Spleen (tissue), 11 donors: ENCODE measurements around the gene TBL1X. TPM values are rescaled to one million over a fixed set of nuclear protein-coding genes. Genes with fewer than 3 reads are reported as not detected.

Source experiments
- DNase-seq: peaks from one replicate; pipeline ENCODE4 v3.0.0-alpha.2; 2020
- H3K27ac ChIP-seq, 8 donors: fragments of 200-600 bp; sonication (generic) in 7 of 8; 1 replicate in 4 of 8; 2 replicates in 4 of 8; pipeline versions ENCODE4 v1.5.0 to v1.8.0; 2016 to 2021; ENCODE audit warnings: inconsistent platforms in 4 of 8, mild to moderate bottlenecking in 4 of 8, moderate library complexity in 1 of 8
- H3K27me3 ChIP-seq, 7 donors: fragments of 200-600 bp; sonication (generic) in 6 of 7; replicated peaks in 1 of 7; 1 replicate in 4 of 7; 2 replicates in 3 of 7; pipeline versions ENCODE4 v1.5.0 to v1.8.0; 2016 to 2021; ENCODE audit warnings: inconsistent platforms in 3 of 7, mild to moderate bottlenecking in 1 of 7
- H3K36me3 ChIP-seq, 6 donors: fragments of 200-600 bp; sonication (generic) in 5 of 6; 1 replicate in 4 of 6; 2 replicates in 2 of 6; pipeline versions ENCODE4 v1.5.0 to v1.8.0; 2016 to 2021; ENCODE audit warnings: inconsistent platforms in 2 of 6
- H3K4me1 ChIP-seq, 6 donors: fragments of 200-600 bp; sonication (generic) in 5 of 6; 1 replicate in 3 of 6; 2 replicates in 3 of 6; pipeline versions ENCODE4 v1.5.0 to v1.8.0; 2016 to 2021; ENCODE audit warnings: inconsistent platforms in 3 of 6
- H3K4me3 ChIP-seq, 8 donors: fragments of 200-600 bp; sonication (generic) in 7 of 8; 1 replicate in 4 of 8; 2 replicates in 4 of 8; pipeline versions ENCODE4 v1.5.0 to v1.8.0; 2016 to 2021; ENCODE audit warnings: inconsistent platforms in 4 of 8, mild to moderate bottlenecking in 4 of 8, moderate library complexity in 2 of 8
- H3K9me3 ChIP-seq, 8 donors: fragments of 200-600 bp; sonication (generic) in 7 of 8; 1 replicate in 4 of 8; 2 replicates in 4 of 8; pipeline versions ENCODE4 v1.5.0 to v1.8.0; 2016 to 2021; ENCODE audit warnings: inconsistent platforms in 4 of 8
- POLR2A ChIP-seq, 3 donors: fragments of 450-650 bp; IDR thresholded peaks; one replicate each; pipeline ENCODE4 v1.5.1; 2017; ENCODE audit warnings: antibody characterized with exemption in 3 of 3, mild to moderate bottlenecking in 1 of 3
- POLR2AphosphoS5 ChIP-seq, 3 donors: sonication (generic); formaldehyde crosslinking; IDR thresholded peaks; one replicate each; pipeline ENCODE4 v1.5.1; 2017; ENCODE audit warnings: antibody characterized with exemption in 3 of 3
- WGBS, 5 donors: extraction: QIAGEN DNeasy Blood & Tissue Kit in 3 of 5; methylation state at CpG; one replicate each; pipeline versions ENCODE4 v1.1.5 to v1.1.7; 2013 to 2018; 5-methylcytosine and 5-hydroxymethylcytosine counted together
- intact Hi-C: fragments of 100-400 bp; cut with DNase I; formaldehyde crosslinking; loops from one replicate; pipeline ENCODE4 v1.15.0; 2023; ENCODE audit warnings: low total_unique reads
- polyA plus RNA-seq, 3 donors: library from polyadenylated mRNA; stranded (reverse); fragments of 200-250 nt; gene quantifications; one replicate each; pipeline ENCODE4 v1.2.1, GENCODE V29; 2013
- total RNA-seq, 7 donors: library from RNA; depleted of rRNA in 3 of 7; stranded (reverse); fragments of >200 nt in 3 of 7; fragmentation: NEBNext Ultra II Directional in 4 of 7; extraction: Animal tissue kit (Norgen Biotek cat#: 25700) in 4 of 7; gene quantifications; one replicate each; pipeline versions ENCODE4 v1.1.0 to v1.2.1, GENCODE V29; 2016 to 2021
- TF ChIP-seq, protein P1 (sequence below), 11 experiments: fragments of 200-600 bp in 7 of 11; fragments of 450-650 bp in 4 of 11; sonication (generic) in 4 of 11; IDR thresholded peaks in 8 of 11; conservative IDR thresholded peaks in 3 of 11; 1 replicate in 7 of 11; 2 replicates in 4 of 11; pipeline versions ENCODE4 v1.4.0 to v1.8.0; 2016 to 2021; ENCODE audit warnings: antibody characterized with exemption in 11 of 11, inconsistent platforms in 4 of 11, mild to moderate bottlenecking in 1 of 11
- donor health status: healthy with polysubstance abuse.
- donor health status: DM: no; HTN: no; CAD: no; lungs with moderate emphysema.
- donor health status: DM: no; HTN: no; CAD: no.
- donor health status: Bipolar disorder and iron deficiency.
- donor health status: healthy.
- donor health status: DM: no; HTN: no; CAD: no.
- donor health status: DM: yes; HTN: yes; CAD: no.

Gene TBL1X
- total and polyA plus RNA-seq, 10 donors = 3.0 to 37.2 (median 21.4) TPM

DNA sequence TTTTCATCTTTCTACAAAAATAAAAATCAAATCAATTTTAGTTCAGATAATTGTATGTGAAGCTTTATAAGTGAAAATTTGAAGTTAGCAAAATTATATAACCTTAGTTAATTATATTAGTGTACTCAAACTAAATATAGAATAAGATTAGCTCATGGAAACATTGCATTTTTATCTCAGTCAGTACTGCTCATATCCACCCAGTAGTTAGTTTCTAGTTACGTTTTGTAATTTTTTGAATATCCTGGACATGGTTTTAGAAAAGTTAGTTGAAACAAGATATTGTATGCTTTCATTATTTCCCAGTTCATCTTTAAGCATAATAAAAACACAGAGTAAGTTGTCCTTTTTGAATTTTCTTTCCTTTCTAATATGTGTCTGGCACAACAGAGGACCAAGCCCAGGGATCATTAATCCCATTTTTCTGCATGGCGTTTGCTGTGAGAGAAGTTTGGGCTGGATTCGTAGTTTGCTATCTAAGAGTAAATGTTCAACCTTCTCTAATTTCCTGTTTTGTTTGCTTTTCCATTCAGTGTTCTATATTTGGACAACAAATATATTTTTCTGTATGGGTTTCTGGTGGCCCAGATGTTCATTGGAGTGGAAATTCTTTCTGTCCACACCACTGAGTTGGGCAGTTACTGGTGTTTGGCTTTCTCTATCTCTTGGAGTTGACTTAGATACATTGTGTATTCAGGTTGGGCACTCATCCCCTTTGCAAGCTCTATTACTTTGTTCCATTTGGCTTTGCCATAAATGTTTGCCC is 12.1 kb downstream of the TBL1X start:
- TF ChIP-seq, protein P1, sequence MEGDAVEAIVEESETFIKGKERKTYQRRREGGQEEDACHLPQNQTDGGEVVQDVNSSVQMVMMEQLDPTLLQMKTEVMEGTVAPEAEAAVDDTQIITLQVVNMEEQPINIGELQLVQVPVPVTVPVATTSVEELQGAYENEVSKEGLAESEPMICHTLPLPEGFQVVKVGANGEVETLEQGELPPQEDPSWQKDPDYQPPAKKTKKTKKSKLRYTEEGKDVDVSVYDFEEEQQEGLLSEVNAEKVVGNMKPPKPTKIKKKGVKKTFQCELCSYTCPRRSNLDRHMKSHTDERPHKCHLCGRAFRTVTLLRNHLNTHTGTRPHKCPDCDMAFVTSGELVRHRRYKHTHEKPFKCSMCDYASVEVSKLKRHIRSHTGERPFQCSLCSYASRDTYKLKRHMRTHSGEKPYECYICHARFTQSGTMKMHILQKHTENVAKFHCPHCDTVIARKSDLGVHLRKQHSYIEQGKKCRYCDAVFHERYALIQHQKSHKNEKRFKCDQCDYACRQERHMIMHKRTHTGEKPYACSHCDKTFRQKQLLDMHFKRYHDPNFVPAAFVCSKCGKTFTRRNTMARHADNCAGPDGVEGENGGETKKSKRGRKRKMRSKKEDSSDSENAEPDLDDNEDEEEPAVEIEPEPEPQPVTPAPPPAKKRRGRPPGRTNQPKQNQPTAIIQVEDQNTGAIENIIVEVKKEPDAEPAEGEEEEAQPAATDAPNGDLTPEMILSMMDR (IDR thresholded peaks at IDR 0.05 in 8 of 11, conservative IDR thresholded peaks at IDR 0.05 in 3 of 11) = no peak
- WGBS, 5 donors = 71 to 82% (median 80%) methylated on average over 3 of the region's 3 CpGs
- no peak overlapping the region for H3K27ac ChIP-seq
- no peak for DNase-seq
- no peak overlapping the region for H3K4me3 ChIP-seq
- H3K4me1 ChIP-seq = peaks cover 0 to 11% (median 0%) of the 10 kb centered on the region in 6 donors
- peaks cover 0 to 5% (median 0%) of the 10 kb centered on the region in 6 donors for H3K36me3 ChIP-seq
- no peaks in the 10 kb centered on the region for H3K27me3 ChIP-seq
- intact Hi-C loops = no loop called here
- peaks cover 0 to 6% (median 0%) of the 10 kb centered on the region in 8 donors for H3K9me3 ChIP-seq

DNA sequence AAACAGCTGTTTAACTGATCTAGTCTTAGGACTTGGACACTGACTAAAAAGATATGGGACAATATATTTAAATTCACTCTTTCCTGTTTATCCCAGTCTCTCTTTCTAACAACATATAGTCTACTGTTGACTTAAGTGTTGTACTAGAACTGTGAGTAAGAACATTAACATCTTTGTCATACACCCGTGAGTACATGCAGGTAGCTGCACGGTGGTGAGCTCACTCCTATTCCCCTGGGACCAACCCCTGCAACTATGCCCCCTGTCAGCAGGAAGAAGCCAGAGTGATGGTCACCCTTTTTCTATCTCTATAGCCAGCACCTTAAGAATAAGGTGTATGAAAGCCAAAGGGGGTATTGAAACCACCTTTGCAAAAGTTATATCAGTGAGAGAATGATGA is 17.6 kb downstream of the TBL1X start:
- H3K9me3 ChIP-seq = peaks cover 0 to 6% (median 0%) of the 10 kb centered on the region in 8 donors
- no peaks in the 10 kb centered on the region for H3K27me3 ChIP-seq
- H3K4me1 ChIP-seq = peaks cover 0 to 10% (median 0%) of the 10 kb centered on the region in 6 donors
- no peak overlapping the region for H3K4me3 ChIP-seq
- H3K27ac ChIP-seq = no peak overlapping the region
- WGBS, 5 donors = 50 to 79% (median 74%) methylated on average over 2 of the region's 2 CpGs
- intact Hi-C loops = no loop called here
- DNase-seq = no peak
- TF ChIP-seq, protein P1 (IDR thresholded peaks at IDR 0.05 in 8 of 11, conservative IDR thresholded peaks at IDR 0.05 in 3 of 11) = no peak
- no peak for TF ChIP-seq POLR2A (IDR thresholded peaks at IDR 0.05)
- TF ChIP-seq POLR2AphosphoS5 (IDR thresholded peaks at IDR 0.05) = no peak
- H3K36me3 ChIP-seq = no peaks in the 10 kb centered on the region

DNA sequence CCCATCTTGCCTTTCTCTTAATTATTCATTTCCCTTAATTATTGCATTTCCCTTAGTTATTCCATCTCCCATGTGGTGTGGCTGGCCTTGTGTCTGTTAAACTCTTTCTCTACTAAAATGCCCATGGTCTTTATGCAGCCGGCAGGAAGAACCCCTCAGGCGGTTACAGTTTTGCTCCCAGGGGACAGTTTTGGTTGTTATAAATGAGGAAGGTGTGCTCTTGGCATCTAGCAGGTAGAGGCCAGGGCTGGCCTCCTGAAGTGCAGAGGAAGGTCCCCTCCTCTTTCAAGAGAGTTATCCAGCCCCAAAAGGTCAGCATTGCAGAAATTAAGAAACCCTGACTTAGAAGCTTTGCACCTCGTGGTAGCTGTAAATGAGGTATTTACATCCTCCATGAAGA is 18.0 kb downstream of the TBL1X start:
- H3K36me3 ChIP-seq = no peaks in the 10 kb centered on the region
- 62 to 78% (median 70%) methylated on average over 3 of the region's 3 CpGs for WGBS, 5 donors
- intact Hi-C loops = no loop called here

GRCh38 chrX:9483376-9483775 is 18.5 kb downstream of the TBL1X start:
- TF ChIP-seq, protein P1 (IDR thresholded peaks at IDR 0.05 in 8 of 11, conservative IDR thresholded peaks at IDR 0.05 in 3 of 11) = no peak
- TF ChIP-seq POLR2A (IDR thresholded peaks at IDR 0.05) (no peak), POLR2AphosphoS5 (IDR thresholded peaks at IDR 0.05) (no peak)
- Histone ChIP-seq H3K27ac (no peak overlapping the region), H3K36me3 (no peaks in the 10 kb centered on the region), H3K27me3 (no peaks in the 10 kb centered on the region), H3K9me3 (peaks cover 0 to 6% (median 0%) of the 10 kb centered on the region in 8 donors), H3K4me3 (no peak overlapping the region), H3K4me1 (peaks cover 0 to 10% (median 0%) of the 10 kb centered on the region in 6 donors)
- 57 to 96% (median 75%) methylated on average over 6 of the region's 6 CpGs for WGBS, 5 donors
- DNase-seq = no peak
- intact Hi-C loops = no loop called here

More for the DNA sequence above, 18.0 kb downstream of the TBL1X start:
- H3K27ac ChIP-seq = no peak overlapping the region
- TF ChIP-seq, protein P1 (IDR thresholded peaks at IDR 0.05 in 8 of 11, conservative IDR thresholded peaks at IDR 0.05 in 3 of 11) = no peak
- peaks cover 0 to 10% (median 0%) of the 10 kb centered on the region in 6 donors for H3K4me1 ChIP-seq
- no peaks in the 10 kb centered on the region for H3K27me3 ChIP-seq
- no peak for DNase-seq
- no peak overlapping the region for H3K4me3 ChIP-seq
- H3K9me3 ChIP-seq = peaks cover 0 to 6% (median 0%) of the 10 kb centered on the region in 8 donors
